SK-N-SH treated with all-trans-retinoic acid at 6 μM for 48 hours (cell line): Measurements from ENCODE around the gene SSNA1.

Experiments used
- PPARA ChIP-seq: fragments of 250-450 bp; sonication (Bioruptor Pico); IDR thresholded peaks from 2 replicates; pipeline ENCODE4 v1.5.0; 2020; ENCODE audit warnings: mild to moderate bottlenecking, borderline replicate concordance
- TOX ChIP-seq: fragments of 250-450 bp; sonication (Bioruptor Pico); IDR thresholded peaks from 2 replicates; pipeline ENCODE4 v1.8.0; 2021; ENCODE audit warnings: mild to moderate bottlenecking, moderate library complexity, borderline replicate concordance
- ZNF70 ChIP-seq: fragments of 450-650 bp; formaldehyde crosslinking; IDR thresholded peaks from 2 replicates; pipeline ENCODE4 v1.5.0; 2020; ENCODE audit warnings: mild to moderate bottlenecking, moderate library complexity

- TF ChIP-seq ZNF70 (CRISPR knock-in tag), result no peak
- no peak for TF ChIP-seq PPARA (CRISPR knock-in tag)
- TF ChIP-seq TOX (CRISPR knock-in tag), result no peak
These were observed 41.2 kb upstream of the SSNA1 start for GRCh38 chr9:137147091-137147792.
